GM18951 (cell line): ENCODE data around the gene SPP1.

Experiments used
- POLR2A ChIP-seq: IDR thresholded peaks from 4 replicates; pipeline ENCODE4 v1.6.1; 2011; ENCODE audit warnings: mild to moderate bottlenecking; ENCODE audit not compliant: insufficient read length, insufficient read depth; ENCODE audit errors: extremely low read depth
- in situ Hi-C: fragments of 300-500 bp; cut with MboI; formaldehyde crosslinking; loops from one replicate; pipeline ENCODE4 v1.12.0; 2022; ENCODE audit warnings: low sequenced_read_pairs, mixed read lengths, inconsistent platforms; ENCODE audit not compliant: unreplicated experiment

The SPP1 gene

DNA sequence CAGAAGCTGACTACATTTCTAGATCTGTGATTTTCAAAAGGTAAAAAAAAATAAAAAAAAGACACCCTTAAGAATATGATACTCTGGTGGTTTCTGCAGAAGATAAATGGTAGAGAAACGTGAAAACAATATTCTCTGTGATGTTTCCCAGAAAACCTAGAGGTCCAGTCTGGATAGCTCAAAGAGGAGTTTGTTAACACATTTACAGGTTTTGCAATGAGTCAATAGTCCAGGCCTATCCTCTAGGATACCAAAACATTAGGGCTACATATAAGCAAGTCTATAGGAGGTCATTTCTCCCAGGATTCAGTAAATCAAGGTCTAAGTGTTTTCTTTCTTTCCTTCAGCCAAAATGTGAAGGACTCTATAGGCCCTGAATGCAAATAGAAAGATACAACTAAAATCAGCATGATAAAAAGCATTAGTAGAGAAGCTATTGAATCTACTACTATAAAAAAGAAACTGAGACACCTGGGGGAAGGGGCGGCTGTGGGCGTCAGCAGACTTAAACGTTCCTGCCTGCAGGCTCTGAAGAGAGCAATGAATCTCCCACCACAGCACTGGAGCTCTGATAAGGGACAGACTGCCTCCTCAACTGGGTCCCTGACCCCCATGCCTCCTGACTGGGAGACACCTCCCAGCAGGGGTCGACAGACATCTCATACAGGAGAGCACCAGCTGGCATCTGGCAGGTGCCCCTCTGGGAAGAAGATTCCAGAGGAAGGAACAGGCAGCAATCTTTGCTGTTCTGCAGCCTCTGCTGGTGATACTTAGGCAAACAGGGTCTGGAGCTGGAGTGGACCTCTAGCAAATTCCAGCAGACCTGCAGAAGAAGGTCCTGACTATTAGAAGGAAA is 33.7 kb upstream of the SPP1 start:
- in situ Hi-C loops, result no loop called here
- no peak for TF ChIP-seq POLR2A

- in situ Hi-C loops, result no loop called here
Observed at GRCh38 chr4:87943660-87944149, 31.8 kb upstream of the SPP1 start.

GRCh38 chr4:87944967-87945366 is 30.5 kb upstream of the SPP1 start:
- in situ Hi-C loops, result no loop called here
- TF ChIP-seq POLR2A, result no peak

More at GRCh38 chr4:87943660-87944149, 31.8 kb upstream of the SPP1 start:
- TF ChIP-seq POLR2A, result no peak

DNA sequence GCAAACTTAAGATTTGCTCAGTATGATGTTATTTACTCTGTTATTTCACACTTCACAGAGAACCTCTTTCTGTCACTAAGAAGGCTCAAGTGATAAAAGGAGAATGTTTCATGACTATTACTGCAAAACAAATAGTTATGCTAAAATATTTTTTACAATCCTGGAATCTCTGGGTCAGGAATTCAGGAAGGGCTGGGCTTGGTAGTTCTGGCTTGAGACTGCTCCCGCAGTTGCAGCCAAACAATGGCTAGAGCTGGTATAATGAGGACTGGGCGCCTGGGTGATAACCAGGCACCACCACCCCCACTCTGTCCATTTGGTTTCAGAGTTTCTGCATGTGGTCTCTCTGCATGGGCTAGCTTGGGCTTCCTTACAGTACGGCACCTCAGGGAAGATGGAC is 28.7 kb upstream of the SPP1 start:
- in situ Hi-C loops, result no loop called here
- no peak for TF ChIP-seq POLR2A

DNA sequence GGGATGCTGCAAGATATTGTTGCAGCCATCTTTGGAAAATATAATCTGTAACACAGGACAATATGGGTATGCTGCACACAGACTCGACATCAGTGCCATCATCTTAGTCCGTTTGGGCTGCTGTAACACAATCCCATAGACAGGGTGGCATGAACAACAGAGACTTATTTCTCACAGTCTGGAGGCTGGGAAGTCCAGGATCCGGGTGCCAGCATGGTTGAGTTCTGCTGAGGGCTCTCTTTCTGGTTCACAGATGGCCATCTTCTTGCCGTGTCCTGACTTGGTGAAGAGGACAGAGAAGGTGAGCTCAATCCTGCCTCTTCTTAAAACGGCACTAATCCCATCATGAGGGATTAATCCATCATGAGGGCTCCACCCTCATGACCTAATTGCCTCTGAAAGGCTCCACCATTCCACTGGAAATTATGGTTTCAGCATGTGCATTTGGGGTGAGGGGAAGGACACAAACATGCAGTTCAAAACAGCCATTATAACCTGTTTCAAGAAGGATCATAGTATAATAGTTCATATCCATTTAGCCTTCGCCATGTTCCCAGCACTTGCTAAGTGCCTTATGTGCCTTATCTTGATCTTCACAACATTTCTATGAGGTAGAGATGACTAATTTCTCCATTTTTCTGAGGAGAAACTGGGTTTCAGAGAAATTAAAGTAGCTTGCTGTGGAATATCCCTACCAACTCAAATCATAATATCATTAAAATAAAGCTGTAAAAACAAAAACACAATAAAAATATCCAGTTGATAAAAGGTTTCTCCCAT is 27.9 kb upstream of the SPP1 start:
- no peak for TF ChIP-seq POLR2A
- in situ Hi-C loops, result no loop called here

DNA sequence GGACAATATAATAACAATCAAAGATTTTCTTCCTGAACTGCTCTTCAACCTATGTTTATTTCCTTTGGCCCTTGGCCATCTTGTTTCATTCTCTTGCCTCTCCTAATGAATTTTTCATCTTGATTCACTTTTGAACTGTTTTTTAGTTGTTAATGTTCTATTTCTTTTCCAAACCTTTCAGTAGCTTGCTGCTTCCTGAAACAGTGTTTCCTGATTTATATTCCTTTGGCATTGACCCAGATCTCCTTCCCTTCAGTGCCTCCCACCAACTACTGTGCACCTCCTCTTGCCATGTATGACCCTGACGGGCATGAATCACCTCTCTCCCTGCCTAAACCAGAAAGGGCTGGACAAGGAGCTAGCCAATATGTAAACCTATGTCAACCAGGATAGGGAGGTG is 25.6 kb upstream of the SPP1 start:
- in situ Hi-C loops, result no loop called here
- no peak for TF ChIP-seq POLR2A

DNA sequence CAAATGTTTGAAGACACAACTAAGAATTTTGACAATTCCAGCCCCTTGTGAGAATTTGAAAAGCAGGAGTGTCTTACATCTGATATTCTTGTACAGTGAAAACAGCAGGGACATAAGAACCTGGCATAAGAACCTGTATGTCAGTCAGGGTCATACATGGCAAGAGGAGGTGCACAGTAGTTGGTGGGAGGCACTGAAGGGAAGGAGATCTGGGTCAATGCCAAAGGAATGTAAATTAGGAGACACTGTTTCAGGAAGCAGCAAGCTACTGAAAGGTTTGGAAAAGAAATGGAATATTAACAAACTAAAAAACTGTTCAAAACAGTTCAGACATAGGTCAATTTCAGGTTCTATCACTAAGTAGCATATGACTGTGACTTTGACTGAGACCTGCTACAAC is 25.0 kb upstream of the SPP1 start:
- in situ Hi-C loops, result no loop called here
- no peak for TF ChIP-seq POLR2A

DNA sequence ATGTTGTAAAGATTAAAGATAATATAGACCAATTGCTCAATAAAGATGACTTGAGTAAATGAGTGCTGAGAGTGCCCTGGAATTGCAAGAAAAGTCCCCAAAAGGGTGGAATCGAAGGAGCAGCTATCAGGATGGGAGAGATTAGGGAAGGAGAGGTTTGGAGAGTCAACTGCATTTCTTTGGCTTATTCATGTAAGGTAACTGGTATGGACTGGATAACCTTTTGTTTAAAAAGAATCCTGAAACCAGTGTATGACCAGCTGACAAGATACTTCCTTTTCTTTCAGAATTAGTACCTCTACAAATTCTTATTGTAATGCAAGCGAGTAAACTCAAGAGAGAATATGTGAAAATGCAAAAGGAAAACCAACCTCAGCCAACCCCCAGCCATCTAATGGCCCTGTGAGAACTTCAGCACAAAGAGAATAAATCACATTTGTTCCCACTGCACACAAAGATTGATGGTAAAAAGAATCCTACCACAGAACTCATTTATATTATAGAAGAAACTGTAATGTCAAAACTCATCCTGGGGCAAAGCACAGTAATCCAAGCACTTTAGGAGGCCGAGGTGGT is 24.5 kb upstream of the SPP1 start:
- no peak for TF ChIP-seq POLR2A
- in situ Hi-C loops, result no loop called here

DNA sequence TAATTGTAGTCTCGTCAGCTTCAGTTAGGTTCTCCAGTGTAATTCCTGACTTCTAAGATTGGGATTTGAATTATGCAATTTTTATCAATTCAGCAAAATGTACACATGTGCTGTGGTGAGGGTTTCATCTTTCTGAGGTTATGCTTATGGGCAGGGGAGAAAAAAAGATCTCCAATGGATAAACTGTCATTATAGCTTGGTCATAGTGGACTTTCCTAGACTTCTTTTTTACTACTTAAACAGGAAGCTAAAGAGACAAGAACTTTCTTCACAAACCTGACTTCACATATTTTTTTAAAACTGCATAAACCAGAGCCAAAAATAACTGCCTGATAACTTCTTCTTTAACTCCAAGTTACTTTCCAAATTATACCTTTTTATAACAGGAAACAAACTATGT is 21.7 kb upstream of the SPP1 start:
- in situ Hi-C loops, result no loop called here
- no peak for TF ChIP-seq POLR2A

- in situ Hi-C loops, result no loop called here
- no peak for TF ChIP-seq POLR2A
Observed at GRCh38 chr4:87956501-87956900, 19.0 kb upstream of the SPP1 start.

GRCh38 chr4:87957061-87957460 is 18.5 kb upstream of the SPP1 start:
- no peak for TF ChIP-seq POLR2A
- in situ Hi-C loops, result no loop called here

- in situ Hi-C loops, result no loop called here
- TF ChIP-seq POLR2A, result no peak
Observed at GRCh38 chr4:87961993-87962392, 13.5 kb upstream of the SPP1 start.

DNA sequence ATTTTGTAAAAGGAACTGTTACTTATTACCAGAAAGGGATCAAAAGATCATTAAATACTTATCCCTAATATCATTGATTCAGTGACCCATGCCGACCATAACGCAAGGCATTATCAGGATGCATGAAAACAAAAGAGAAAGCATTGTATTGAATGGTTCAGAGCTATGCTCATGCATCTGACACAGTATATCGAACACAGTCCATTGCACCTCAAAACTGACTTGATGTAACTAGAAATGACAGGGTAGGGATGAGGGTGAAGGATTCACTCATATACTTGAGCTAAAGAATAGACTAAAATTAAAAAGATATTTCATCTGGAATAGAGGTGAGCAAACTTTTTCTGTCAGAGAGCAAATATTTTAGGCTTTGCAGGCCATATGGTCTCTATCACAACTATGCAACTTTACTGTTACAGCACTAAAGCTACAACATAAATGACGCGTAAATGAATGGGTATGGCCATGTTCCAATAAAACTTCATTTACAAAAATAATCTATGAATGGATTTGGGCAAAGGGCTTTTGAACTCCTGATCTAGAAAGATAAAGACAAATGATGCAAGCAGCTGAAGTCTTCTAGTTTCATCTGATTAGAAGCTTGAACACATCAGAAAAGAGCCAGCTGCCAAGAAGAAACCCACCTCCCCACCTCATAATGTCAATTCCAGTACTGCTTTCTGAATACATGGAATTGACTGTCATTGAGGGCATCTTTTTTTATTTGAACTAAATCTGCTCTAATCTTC is 12.9 kb upstream of the SPP1 start:
- TF ChIP-seq POLR2A, result no peak
- in situ Hi-C loops, result no loop called here

GRCh38 chr4:87965501-87965975 is 10.0 kb upstream of the SPP1 start:
- in situ Hi-C loops, result no loop called here
- TF ChIP-seq POLR2A, result no peak
